SU-DHL-6 (cell line): ENCODE measurements around the gene NFIB.

Experiments
- CTCF ChIP-seq: fragments of 200-600 bp; sonication (generic); IDR thresholded peaks from one replicate; pipeline ENCODE4 v1.5.1; 2017; ENCODE audit warnings: antibody characterized with exemption, mild to moderate bottlenecking, low read length, moderate library complexity; ENCODE audit not compliant: insufficient read depth, poor library complexity, severe bottlenecking
- EZH2phosphoT487 ChIP-seq: fragments of 200-600 bp; sonication (generic), shearing (Covaris generic); conservative IDR thresholded peaks from 2 replicates; pipeline ENCODE4 v1.6.1; 2018; ENCODE audit warnings: mild to moderate bottlenecking, antibody characterized with exemption, low read length, moderate library complexity, mixed read lengths

GRCh38 chr9:14147738-14148137 is 166.2 kb downstream of the NFIB start:
- TF ChIP-seq EZH2phosphoT487 (no peak), CTCF (no peak)
